Coronary artery (tissue), 2 donors: ENCODE measurements around the gene WBP2.

Experiments used
- DNase-seq: peaks from one replicate; pipeline ENCODE4 v3.0.0-alpha.2; 2017; ENCODE audit warnings: low spot score
- H3K27ac ChIP-seq, 2 donors: fragments of 200-600 bp; sonication (generic); one replicate each; pipeline ENCODE4 v1.5.1; 2016 to 2019
- H3K4me3 ChIP-seq: fragments of 200-600 bp; sonication (generic); 2 replicates; pipeline ENCODE4 v1.5.1; 2016; ENCODE audit warnings: mild to moderate bottlenecking, moderate library complexity
- CTCF ChIP-seq: fragments of 200-600 bp; sonication (generic); IDR thresholded peaks from one replicate; pipeline ENCODE4 v1.5.1; 2019; ENCODE audit warnings: antibody characterized with exemption

The WBP2 gene

GRCh38 chr17:75824050-75824552 lies 31.0 kb downstream of the WBP2 start:
- DNase-seq, result no peak
- Histone ChIP-seq H3K27ac (peak overlapping the region in 1 of 2 donors; percentile 35), H3K4me3 (no peak overlapping the region)
- no peak for TF ChIP-seq CTCF

- Histone ChIP-seq H3K27ac (peak overlapping the region in 1 of 2 donors; percentile 35), H3K4me3 (no peak overlapping the region)
- no peak for TF ChIP-seq CTCF
- no peak for DNase-seq
These were observed 31.7 kb downstream of the WBP2 start for GRCh38 chr17:75823257-75824041.

GRCh38 chr17:75822800-75823166 lies 32.4 kb downstream of the WBP2 start:
- no peak for TF ChIP-seq CTCF
- Histone ChIP-seq H3K27ac (no peak overlapping the region), H3K4me3 (no peak overlapping the region)
- no peak for DNase-seq

- no peak for DNase-seq
- peak overlapping the region in 1 of 2 donors; percentile 1 for H3K27ac ChIP-seq
These were observed 32.9 kb downstream of the WBP2 start for GRCh38 chr17:75822119-75822799.

GRCh38 chr17:75821552-75821951 lies 33.6 kb downstream of the WBP2 start:
- Histone ChIP-seq H3K27ac (no peak overlapping the region), H3K4me3 (no peak overlapping the region)
- no peak for DNase-seq
- TF ChIP-seq CTCF, result no peak

More at GRCh38 chr17:75822119-75822799, 32.9 kb downstream of the WBP2 start:
- no peak overlapping the region for H3K4me3 ChIP-seq
- TF ChIP-seq CTCF, result no peak

GRCh38 chr17:75820094-75821080 lies 34.7 kb downstream of the WBP2 start:
- no peak overlapping the region for H3K27ac ChIP-seq
- TF ChIP-seq CTCF, result no peak

More at GRCh38 chr17:75820094-75821080, 34.7 kb downstream of the WBP2 start:
- H3K4me3 ChIP-seq, result no peak overlapping the region
- peak; percentile 57 for DNase-seq
